OCI-LY1 (cell line): ENCODE results near the gene TUBA4A.

Experiments used
- EZH2 ChIP-seq: fragments of 200-600 bp; sonication (generic), shearing (Covaris generic); IDR thresholded peaks from 2 replicates; pipeline ENCODE4 v1.8.0; 2017; ENCODE audit warnings: borderline replicate concordance, mixed run types, mild to moderate bottlenecking, antibody characterized with exemption, low read length, moderate library complexity, mixed read lengths
- TF ChIP-seq, protein P1 (sequence below): fragments of 200-600 bp; sonication (generic), shearing (Covaris generic); IDR thresholded peaks from 2 replicates; pipeline ENCODE4 v1.5.1; 2017; ENCODE audit warnings: mild to moderate bottlenecking, antibody characterized with exemption, low read length, moderate library complexity, mixed read lengths

DNA sequence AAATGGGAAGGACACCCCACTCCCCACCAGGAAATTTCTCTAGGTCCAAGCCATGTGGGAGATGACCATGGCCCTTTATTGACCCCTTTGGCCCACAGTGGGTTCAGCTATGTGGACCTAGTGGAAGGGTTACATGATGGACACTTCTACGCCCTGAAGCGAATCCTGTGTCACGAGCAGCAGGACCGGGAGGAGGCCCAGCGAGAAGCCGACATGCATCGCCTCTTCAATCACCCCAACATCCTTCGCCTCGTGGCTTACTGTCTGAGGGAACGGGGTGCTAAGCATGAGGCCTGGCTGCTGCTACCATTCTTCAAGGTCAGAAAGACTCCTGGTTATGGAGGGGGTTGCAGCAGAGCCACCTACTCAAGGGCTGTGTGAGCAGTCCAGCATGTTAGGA, 7.2 kb downstream of the TUBA4A start:
- TF ChIP-seq, protein P1, sequence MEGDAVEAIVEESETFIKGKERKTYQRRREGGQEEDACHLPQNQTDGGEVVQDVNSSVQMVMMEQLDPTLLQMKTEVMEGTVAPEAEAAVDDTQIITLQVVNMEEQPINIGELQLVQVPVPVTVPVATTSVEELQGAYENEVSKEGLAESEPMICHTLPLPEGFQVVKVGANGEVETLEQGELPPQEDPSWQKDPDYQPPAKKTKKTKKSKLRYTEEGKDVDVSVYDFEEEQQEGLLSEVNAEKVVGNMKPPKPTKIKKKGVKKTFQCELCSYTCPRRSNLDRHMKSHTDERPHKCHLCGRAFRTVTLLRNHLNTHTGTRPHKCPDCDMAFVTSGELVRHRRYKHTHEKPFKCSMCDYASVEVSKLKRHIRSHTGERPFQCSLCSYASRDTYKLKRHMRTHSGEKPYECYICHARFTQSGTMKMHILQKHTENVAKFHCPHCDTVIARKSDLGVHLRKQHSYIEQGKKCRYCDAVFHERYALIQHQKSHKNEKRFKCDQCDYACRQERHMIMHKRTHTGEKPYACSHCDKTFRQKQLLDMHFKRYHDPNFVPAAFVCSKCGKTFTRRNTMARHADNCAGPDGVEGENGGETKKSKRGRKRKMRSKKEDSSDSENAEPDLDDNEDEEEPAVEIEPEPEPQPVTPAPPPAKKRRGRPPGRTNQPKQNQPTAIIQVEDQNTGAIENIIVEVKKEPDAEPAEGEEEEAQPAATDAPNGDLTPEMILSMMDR: no peak
- no peak for TF ChIP-seq EZH2
